ENCODE results near the gene LBHD1.
"Not testable (repeated sequence)": the region's sequence is repeated elsewhere in the genome, so short reads cannot be mapped to it uniquely, and the experiment has no call there.

Gene LBHD1

DNA sequence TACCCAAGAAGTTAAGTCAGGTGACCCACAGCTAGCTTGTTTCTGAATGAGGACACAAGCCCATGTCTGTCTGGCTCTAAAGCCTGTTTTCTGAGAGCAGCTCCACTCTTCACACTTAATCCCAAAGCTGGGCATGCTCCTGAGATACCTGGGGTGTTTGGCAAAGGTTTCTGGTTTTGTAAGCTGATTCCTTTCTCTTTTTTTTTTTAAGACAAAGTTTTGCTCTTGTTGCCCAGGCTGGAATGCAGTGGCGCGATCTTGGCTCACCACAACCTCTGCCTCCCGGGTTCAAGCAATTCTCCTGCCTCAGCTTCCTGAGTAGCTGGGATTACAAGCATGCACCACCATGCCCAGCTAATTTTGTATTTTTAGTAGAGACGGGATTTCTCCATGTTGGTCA, 21.6 kb upstream of the LBHD1 start:
- DNase-seq: not testable (repeated sequence)

DNA sequence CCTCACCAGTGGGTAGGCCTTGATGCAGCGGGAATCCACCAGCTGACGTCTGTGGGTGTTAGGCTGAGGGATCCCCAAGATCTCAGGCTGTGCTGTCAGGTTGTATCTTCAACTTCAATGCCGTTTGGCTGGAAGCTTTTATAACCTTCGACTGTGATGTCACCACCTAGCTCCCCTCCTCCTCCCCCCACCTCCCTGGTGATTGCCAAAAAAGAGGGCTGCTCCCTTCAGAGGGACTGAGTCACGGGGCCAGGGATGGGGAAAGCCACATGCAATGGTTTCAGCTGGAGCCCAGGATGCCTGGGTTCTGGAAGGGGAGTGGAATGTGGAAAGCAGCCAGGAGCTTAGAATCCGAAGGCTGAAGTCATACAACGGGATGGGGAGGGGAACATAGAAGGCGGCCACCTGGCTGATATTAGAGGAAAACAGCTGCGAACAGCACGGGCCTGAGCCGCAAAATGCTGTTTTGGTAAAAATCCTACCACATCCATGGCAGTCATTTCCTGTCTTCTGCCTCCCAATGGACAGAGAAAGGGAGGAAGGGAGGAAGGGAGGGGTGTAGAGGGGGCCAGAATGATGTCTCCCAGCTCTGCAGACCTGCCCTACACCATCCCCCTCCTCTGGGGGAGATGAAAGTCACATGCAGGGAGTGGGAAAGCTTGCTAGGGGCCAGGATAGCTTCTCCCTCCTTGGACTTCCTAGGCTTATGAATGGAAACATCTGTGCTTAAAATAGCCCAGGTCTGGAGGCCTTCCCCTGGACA, 17.5 kb upstream of the LBHD1 start, which contains the start of gene LRRN4CL:
LRRN4CL (minus strand) TSS at position 110 of the 763 bp plus-strand sequence. CDS start 1,022 bp downstream, outside the sequence.
- no peak for DNase-seq

DNA sequence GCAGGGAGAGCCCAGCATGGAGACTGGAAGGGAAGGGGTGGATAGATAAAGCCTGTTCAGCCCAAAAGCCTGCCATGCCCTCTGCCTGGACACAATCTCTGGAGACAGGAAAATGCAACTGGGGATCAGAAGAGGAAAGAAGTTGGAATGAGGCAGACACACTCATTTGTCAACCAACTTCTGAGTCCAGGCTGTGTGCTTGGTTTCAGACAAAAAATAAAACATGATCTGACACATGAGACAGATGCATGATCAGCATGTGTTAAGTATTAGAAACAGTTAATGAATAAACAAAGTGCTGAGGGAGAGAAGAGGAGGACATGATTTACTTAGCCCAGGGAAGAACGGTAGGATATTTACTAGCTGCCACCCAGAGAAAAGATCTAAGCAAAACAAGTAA, 16.4 kb upstream of the LBHD1 start:
- no peak for DNase-seq

DNA sequence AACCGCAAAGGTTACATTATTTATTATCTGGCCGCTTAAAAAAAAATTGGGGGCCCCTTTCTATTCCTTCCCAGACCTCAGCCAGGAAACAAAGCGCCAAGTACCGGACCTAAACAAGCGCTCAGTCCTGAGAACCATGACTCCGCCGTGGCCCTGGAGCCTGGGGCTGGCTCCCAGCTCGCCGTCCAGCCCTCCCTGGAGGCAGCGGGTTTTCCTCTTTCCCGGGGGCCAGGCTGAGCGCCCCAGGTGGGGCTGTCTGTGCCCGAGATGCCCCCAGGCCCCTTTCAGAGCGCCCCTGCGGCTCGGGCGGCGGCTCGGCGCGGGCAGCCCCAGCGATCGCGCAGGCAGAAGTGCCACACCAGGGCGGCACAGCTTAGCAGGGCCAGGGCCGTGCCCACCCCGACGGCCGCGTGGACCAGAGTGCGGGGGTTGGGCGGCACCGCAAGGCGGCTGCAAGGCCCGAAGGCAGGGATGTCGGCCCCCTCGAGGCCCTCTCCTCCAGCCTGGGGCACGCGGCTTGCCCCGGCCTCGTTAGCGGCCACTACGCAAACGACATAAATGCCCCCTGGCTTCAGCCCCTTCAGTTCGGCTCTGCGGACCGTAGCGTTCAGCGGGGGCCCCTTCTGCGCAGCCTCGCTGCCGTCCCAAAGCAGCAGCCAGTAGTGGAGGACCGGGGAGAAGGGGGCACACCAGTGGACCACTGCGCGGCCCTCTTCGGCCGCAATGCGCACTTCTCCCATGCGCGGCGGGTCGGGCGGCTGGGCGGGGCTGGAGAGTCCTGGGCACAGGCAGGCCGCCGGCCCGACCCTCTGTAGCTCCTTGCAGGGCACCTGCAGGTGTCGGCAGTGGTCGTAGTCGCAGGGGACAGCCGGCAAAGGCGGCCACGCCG, 15.7 kb upstream of the LBHD1 start:
- DNase-seq: no peak

DNA sequence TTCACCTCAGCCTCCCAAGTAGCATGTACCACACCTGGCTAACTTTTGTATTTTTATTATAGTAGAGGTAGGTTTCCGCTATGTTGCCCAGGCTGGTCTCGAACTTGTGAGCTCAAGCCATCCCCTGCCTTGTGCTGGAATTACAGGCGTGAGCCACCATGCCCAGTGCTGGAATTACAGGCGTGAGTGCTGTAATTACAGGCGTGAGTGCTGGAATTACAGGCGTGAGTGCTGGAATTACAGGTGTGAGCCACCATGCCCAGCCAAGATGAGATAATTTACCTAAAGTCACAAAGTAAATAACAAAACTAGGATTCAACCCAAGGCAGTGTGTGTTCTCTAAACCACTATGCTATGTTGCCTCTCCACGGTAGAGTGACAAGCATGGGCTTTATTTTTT, 10.5 kb upstream of the LBHD1 start:
- DNase-seq: no peak

DNA sequence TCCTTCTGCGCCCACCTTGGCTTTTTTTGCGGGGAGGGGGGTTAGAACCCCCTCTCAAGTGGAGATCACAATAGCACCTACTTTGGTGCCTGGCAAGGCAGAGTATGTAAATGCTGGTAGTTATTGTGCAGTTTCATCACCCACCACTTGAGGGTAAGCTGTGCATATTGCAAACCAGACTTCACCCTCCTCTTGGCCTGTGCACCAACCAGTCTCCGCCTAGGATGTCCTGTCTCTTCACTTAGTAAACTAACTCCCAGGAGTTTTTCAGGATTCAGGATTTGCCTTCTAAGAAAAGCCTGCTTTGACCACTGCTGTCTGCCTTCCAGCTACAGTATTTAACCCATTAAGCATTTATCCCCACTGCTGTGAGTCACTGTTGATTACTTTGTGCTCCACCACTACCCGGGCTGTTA, 8.8 kb upstream of the LBHD1 start:
- DNase-seq: peak; percentile 53

DNA sequence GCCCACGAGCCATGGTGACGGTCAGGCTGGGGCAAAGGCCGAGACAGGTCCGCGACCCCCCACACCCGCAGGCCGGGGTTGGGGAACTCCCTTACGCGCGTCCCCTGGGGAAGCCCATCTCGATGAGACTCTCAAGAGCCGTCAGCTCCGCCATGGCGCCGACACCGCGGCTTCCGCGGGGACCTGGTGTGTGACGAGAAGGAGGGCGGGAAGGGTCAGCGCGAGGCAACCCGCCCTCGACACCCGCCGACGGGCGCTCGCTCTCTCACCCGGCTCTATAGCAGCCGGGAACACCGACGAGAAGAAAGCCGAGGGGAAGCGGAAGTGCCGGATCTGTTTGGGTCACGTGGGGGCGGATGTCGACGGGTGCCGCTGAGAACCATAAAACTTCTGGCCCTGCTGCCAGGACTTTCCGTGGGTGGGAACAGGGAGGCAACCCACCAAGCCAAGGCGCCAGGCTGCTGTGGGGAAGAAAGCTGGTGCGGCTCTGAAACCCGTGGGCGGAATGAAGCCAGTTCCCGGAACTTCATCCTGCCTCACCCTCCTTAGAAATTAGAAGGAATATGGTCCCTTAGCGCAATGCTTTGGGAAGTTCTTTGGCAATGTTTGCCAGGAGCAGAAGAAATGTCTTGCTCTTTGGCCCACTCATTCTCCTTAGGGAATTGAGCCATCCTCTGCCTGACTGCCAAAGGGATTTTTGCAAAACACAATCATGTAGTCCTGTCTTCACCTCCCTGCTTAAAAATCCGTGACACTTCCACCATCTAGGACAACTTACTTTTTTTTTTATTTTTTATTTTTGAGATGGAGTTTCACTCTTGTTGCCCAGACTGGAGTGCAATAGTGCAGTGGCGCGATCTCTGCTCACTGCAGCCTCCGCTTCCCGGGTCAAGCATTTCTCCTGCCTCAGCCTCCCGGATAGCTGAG, 7.0 kb upstream of the LBHD1 start, which contains the start of gene UBXN1:
UBXN1 (minus strand) TSS at position 304 of the 927 bp plus-strand sequence; CDS start at position 154, 150 bp downstream.
- DNase-seq: peak; percentile 91

DNA sequence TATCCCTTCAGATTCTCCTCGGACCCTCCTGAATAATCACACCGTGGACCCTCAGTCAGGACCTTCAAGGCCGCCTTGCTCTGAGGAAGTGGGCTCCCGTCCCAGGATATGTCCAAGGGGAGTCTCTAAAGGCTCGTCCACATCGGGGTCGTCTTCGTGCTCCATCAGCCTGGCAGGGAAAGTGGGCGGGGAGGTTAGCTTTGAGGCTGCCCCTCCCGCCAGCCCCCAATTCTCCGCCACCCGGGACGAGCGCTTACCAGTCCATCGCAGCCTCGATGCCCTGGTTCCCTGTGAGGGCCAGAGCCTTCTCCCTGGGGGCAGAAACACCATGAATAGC, 6.3 kb upstream of the LBHD1 start:
- DNase-seq: no peak

DNA sequence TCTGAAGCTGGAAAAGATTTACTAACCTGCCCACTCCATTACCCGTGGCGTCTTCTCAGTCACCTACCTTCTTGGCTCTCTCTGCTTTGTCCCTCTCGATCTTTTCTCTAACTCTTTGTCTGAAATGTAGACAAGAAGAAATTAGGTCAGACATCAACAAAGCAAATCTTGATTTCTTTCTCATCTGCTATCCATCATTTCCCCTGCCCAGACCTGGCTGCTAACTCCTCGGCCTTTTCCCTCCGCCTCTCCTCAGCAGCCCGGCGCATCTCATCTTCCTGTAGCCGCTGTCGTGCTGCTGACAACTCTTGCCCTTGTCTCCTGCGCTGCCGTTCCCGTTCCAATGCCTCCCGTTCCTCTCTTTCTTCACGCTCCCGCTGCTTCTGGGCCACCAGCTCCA, 5.6 kb upstream of the LBHD1 start:
- no peak for DNase-seq

DNA sequence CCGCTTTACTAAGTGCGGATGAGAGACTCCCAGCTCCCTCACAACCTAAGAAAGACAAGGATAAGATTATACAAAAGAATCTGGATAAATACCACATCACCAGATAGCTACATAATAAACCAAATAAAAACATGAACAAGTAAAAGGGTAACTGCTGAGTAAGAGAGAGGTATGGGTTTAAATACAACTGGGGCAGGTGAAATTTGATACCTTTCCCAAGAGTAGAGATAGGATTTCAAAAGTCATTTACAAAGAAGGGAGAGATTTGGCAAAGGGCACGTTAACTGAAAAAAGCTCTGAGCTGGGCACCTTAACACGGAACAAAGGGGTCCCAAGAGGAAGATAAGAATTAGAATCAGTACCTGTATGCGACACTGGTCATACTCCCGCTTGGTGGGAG, 5.1 kb upstream of the LBHD1 start:
- DNase-seq: no peak

DNA sequence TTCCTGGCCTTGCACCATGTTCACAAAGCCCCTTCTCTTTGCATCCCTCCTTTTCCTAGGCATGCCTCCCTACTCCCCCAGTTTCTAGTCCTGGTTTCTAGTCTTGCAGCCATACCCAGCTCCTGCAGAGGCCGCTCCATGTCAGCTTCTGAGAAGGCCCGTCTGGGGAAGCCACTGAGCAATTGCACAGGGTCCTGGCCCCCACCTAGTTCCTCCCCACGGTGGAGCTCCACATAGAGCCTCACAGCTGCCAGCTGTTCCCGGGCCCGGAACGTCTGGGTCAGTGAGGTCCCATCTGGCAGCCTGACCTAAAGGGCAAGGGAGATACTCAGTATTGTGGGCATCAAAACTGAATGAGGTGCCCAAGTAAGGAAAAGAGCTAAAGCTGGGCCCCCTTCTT, 4.6 kb upstream of the LBHD1 start:
- no peak for DNase-seq

DNA sequence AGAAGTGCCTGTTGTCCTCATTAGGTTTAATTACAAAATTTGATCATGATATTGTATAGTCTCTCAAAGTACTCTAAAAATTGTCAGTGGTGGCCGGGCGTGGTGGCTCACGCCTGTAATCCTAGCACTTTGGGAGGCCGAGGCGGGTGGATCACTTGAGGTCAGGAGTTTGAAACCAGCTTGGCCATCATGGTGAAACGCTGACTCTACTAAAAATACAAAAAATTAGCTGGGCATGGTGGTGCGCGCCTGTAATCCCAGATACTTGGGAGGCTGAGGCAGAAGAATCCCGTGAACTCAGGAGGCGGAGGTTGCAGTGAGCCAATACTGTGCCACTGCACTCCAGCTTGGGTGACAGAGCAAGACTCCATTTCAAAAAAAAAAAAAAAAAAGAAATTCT, 3.3 kb upstream of the LBHD1 start:
- DNase-seq: not testable (repeated sequence)

DNA sequence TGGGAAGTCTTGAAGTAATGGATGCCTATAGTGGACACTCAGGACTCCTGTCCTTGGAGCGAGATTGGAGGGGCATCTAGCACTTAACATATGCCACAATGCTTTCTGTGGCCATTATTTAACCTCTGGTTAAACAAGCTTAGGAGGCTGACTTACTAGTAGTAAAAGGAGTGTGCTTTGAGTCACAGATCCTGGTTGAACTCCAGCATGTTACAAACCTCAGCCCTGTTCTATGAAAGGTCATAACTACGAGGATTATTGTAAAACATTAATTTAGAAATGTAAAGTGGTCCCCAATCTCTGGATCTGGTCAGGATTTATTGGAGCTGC, 1.1 kb upstream of the LBHD1 start:
- DNase-seq: no peak

DNA sequence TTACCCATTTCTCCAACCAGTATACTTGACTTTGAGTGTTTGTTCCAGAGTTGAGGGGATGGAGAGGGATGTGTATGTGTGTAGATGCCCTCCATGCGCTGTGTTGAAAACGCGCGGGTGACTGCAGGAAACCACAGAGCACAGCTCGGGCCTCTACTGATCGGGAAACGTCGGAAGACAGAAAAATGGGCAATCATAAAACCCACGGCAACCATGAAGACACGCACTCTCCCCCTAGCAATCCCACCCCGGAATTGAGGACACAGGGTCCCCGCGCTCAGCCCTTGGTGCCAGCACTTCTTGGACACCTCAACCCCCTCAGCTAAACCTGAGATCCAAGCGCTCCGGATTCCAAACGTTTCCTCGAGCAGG, 845 bp downstream of the LBHD1 start:
- no peak for DNase-seq

DNA sequence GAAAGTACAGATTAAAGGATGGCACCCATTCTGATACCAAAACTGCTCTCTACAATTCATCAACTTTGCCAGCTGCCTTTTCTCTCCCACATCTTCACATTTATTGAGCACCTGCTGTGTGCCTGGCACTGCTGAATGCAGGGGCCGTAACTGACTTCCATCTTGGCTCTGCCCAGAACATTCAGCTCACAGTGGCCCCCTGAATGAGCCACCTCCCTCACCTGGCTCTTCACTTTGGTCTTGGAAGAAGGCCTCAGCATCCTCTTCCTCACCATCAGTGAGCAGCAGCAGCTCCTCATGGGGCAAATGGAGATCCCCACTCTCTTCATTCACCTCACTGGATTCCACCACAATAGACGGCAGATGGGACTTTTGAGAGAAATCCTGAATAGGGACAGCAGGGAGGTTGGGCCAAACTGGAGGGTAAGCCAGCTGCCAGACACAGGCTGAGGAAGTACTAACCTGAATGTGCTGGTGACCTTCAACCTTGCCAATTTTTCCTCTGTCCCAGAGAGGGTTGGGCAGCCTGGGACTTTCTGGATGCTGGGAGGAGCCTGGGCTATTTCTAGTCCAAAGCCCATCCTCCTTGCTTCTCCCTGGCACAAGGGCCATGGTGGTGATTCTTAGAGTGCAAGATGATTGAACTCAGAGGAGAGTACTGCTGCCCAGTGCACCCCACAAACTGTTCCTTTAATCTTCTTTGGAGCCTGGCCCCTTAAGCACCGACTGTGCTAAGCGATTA, 2.5 kb downstream of the LBHD1 start:
- DNase-seq: no peak

DNA sequence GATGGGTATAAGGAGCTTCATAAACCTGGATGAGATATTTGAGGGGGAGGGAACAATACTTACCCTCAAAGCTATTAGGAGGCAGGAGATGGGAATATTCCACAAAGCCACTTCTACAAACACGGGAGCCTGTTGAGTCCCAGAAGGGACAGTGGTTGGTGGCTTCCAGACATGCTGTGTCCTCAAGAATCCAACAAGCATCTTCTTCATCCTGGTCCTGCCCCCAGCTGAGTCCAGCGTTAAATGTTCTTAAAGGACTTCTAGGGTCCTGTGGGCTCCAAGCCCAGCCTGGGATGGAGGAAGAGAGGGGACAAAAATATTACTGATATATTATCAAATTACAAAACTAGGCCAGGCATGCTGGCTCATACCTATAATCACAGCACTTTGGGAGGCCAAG, 4.6 kb downstream of the LBHD1 start:
- no peak for DNase-seq

DNA sequence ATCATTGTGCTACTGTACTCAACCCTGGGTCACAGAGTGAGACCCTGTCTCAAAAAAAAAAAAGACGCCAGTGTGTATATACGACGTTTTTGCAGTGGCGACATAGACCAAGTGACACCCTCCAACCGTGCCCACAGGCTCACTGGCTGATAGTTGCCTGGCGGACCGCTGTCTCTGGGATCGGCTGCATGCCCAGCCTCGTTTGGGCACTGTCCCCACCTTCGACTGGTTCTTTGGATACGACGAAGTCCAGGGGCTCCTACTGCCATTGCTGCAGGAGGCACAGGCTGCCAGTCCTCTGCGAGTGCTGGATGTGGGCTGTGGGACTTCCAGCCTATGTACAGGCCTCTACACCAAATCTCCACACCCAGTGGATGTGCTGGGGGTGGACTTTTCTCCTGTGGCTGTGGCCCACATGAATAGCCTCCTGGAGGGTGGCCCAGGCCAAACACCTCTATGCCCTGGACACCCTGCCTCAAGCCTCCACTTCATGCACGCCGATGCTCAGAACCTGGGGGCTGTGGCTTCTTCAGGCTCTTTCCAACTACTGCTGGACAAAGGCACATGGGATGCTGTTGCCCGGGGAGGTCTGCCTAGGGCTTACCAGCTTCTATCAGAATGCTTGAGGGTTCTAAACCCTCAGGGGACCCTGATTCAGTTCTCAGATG, 5.7 kb downstream of the LBHD1 start:
- peak; percentile 75 for DNase-seq

DNA sequence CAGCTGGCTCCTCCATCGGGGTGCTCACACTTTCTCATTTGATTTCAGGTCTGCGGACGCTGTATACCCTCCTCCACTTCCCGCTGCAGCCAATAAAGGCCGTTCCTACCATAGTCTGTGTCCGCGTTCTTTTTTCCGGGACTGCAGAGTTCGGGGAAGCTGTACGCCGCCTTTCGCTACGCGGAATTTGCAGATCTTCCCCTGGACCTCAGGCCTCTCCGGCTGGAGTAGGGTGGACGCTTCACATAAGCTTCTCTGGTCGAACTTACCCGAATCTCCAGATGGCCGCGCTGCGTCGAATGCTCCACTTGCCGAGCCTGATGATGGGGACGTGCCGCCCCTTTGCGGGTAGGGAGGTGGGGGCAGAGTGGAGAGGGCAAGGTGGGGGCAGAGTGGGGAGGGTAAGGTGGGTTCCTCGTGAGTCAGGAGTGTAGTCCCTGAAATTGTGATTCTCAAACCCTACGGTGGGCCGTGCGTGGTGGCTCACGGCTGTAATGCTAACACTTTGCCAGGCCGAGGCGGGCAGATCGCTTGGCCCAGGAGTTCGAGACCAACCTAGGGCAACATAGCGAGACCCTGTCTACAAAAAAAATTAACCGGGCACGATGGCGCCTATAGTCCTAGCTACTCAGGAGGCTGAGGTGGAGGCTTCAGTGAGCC, 6.3 kb downstream of the LBHD1 start:
- DNase-seq: peak; percentile 87

DNA sequence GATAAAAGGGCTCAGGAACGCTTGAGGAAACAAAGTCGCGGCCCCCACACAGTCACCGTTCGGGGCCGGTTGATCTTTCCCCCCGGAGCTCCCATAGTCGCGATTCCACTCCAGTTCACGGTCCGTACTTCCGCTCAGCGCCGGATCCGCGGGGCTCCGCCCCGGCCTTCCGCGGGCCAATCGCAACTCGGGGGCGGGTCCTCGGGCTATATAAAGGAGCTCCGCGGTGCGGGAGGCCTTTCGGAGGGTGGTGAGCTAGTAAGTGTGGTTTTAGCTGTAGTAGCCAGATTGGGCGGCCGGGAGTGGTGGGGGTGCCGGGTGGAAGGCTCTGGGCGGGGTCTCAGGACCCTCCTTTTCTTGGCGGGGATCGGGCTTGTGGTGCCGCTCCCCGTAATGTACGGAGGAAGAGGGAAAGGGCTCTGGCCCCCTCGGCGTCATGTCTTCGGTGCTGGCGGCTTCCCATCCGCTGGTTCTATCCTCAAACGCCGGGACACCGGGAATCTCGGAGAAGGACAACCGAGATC, 6.9 kb downstream of the LBHD1 start, which contains the start of the genes C11orf98 and CSKMT:
C11orf98 (minus strand) TSS at position 136 of the 524 bp plus-strand sequence; CDS start at position 95, 41 bp downstream.
CSKMT (plus strand) TSS at position 238 of the 524 bp plus-strand sequence. CDS start 568 bp downstream, outside the sequence.
- DNase-seq: peak; percentile 99

DNA sequence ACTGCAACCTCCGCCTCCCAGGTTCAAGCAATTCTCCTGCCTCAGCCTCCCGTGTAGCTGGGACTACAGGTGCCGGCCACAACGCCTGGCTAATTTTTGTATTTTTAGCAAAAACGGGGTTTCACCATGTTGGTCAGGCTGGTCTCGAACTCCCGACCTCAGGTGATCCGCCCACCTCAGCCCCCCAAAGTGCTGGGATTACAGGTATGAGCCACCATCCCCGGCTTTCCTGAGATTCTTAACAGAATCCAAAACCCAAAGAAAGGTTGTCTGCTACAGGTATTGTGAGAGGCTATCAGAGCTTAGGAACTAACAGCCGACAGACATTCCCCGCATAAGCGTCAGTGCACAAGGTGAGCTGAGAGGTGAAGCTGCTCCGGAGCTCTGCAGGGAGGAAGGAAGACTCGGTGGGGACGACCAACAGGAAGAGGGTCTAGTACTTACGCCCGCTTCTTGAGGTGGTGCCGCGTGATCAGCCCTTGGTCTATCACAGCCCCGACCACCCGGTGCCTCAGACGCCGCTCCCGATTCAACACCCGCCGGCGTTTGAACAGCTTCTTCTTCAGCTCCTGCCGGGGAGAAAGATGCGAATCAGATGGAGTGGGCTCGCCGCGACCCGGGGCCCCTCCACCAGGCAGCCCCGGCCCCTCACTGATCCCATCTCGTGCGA, 7.5 kb downstream of the LBHD1 start:
- DNase-seq: no peak
